Testis (tissue), 3 donors: ENCODE data around the gene TEX12. TPM values are rescaled to one million over a fixed set of nuclear protein-coding genes. Genes with fewer than 3 reads are reported as not detected.

Experiments used
- DNase-seq: peaks from one replicate; pipeline ENCODE4 v3.0.0-alpha.2; 2019
- H3K27ac ChIP-seq, 2 donors: fragments of 200-600 bp; sonication (generic); one replicate each; pipeline ENCODE4 v1.5.1; 2019
- H3K27me3 ChIP-seq: fragments of 200-600 bp; sonication (generic); one replicate; pipeline ENCODE4 v1.5.1; 2019
- H3K36me3 ChIP-seq: fragments of 200-600 bp; sonication (generic); one replicate; pipeline ENCODE4 v1.5.1; 2017; ENCODE audit warnings: low read depth; ENCODE audit errors: missing control alignments
- H3K4me1 ChIP-seq: fragments of 200-600 bp; sonication (generic); one replicate; pipeline ENCODE4 v1.5.1; 2019
- H3K4me3 ChIP-seq, 2 donors: fragments of 200-600 bp; sonication (generic); one replicate each; pipeline ENCODE4 v1.5.1; 2017 to 2019
- H3K9me3 ChIP-seq: fragments of 200-600 bp; sonication (generic); one replicate; pipeline ENCODE4 v1.5.1; 2017
- POLR2A ChIP-seq: fragments of 450-650 bp; IDR thresholded peaks from one replicate; pipeline ENCODE4 v1.6.1; 2017; ENCODE audit warnings: antibody characterized with exemption, mild to moderate bottlenecking, moderate library complexity
- WGBS, 2 donors: methylation state at CpG; one replicate each; pipeline ENCODE4 v1.1.5; 2018; 5-methylcytosine and 5-hydroxymethylcytosine counted together
- intact Hi-C: fragments of 100-400 bp; cut with DNase I; formaldehyde crosslinking; loops from one replicate; pipeline ENCODE4 v1.15.1; 2023; ENCODE audit warnings: low total_unique reads
- polyA plus RNA-seq: library from polyadenylated mRNA; stranded (reverse); fragments of 350-450 nt; fragmentation: Illumina TruSeq; extraction: RNeasy Lipid Tissue Mini Kit (QIAGEN cat#74804); gene quantifications from one replicate; pipeline ENCODE4 v1.2.3, GENCODE V29; 2014; ENCODE audit warnings: low read depth, low replicate concordance; ENCODE audit not compliant: insufficient read depth
- total RNA-seq, 2 donors: library from RNA; depleted of rRNA; stranded (reverse); fragments of >200 nt; gene quantifications; one replicate each; pipeline ENCODE4 v1.2.3, GENCODE V29; 2016
- TF ChIP-seq, protein P1 (sequence below), 3 experiments: fragments of 450-650 bp in 2 of 3; fragments of 200-600 bp in 1 of 3; sonication (generic) in 1 of 3; IDR thresholded peaks; one replicate each; pipeline ENCODE4 v1.5.1; 2016 to 2019; ENCODE audit warnings: antibody characterized with exemption in 3 of 3, mild to moderate bottlenecking in 2 of 3, moderate library complexity in 1 of 3

The TEX12 gene
- total and polyA plus RNA-seq, 3 donors from 2014 or later = 6.3 to 21.8 (median 11.6) TPM

DNA sequence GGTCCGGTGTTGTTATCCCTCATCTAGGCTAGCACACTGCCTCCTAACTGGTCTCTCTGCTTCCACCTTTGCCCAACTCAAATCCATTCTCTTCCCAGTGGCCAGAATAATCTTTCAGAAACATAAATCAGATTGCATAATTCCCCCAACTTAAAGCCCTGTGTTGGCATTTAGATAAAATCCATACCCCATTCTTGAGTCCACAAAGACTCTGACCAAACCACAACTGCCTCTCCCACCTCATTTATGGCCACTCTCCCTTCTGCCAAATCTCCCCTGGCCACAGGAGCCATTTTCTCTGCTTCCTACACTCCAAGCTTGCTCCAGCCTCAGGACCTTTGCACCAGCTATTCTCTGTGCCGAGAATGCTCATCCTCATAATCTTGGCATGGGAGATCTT is 40.1 kb upstream of the TEX12 start:
- no peaks in the 10 kb centered on the region for H3K4me1 ChIP-seq
- no peak for DNase-seq
- no peak for TF ChIP-seq POLR2A
- TF ChIP-seq, protein P1, sequence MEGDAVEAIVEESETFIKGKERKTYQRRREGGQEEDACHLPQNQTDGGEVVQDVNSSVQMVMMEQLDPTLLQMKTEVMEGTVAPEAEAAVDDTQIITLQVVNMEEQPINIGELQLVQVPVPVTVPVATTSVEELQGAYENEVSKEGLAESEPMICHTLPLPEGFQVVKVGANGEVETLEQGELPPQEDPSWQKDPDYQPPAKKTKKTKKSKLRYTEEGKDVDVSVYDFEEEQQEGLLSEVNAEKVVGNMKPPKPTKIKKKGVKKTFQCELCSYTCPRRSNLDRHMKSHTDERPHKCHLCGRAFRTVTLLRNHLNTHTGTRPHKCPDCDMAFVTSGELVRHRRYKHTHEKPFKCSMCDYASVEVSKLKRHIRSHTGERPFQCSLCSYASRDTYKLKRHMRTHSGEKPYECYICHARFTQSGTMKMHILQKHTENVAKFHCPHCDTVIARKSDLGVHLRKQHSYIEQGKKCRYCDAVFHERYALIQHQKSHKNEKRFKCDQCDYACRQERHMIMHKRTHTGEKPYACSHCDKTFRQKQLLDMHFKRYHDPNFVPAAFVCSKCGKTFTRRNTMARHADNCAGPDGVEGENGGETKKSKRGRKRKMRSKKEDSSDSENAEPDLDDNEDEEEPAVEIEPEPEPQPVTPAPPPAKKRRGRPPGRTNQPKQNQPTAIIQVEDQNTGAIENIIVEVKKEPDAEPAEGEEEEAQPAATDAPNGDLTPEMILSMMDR (IDR thresholded peaks at IDR 0.05) = no peak
- WGBS, 2 donors = 92 to 97% methylated on average over 2 of the region's 2 CpGs
- intact Hi-C loops = no loop called here
- H3K36me3 ChIP-seq = no peaks in the 10 kb centered on the region
- H3K27ac ChIP-seq = no peak overlapping the region
- no peaks in the 10 kb centered on the region for H3K9me3 ChIP-seq
- H3K4me3 ChIP-seq = no peak overlapping the region
- no peaks in the 10 kb centered on the region for H3K27me3 ChIP-seq

DNA sequence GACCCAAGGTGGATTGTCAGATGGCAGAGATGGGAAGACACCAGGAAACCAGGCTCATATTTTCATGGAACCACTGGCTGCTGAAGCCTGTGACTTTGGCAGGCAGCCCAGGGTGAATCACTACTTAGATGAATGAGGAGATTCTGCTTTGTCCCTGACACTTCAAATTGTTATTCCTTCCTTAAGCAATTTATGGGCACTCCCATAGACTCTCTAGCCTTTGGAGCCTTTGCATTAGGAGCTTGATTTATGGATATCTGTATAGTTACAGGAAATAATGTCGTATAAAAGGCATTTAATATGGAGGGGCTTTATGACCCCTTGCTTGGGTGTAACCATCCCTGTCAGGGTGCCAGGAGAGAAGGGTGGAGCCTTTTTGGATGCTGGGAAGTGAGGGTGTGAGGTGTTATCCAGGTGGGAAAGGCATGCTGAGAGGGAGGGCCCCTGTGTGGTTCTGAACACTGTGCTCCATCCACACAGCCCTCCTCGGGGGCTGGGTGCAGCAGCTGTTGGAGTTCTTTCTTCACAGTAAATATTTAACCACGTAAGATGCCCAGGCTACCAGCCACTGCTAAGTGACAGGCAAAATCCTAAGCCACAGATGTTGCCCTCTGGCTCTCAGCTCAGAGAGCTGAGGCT is 38.6 kb upstream of the TEX12 start:
- no peak overlapping the region for H3K27ac ChIP-seq
- H3K9me3 ChIP-seq = no peaks in the 10 kb centered on the region
- intact Hi-C loops = no loop called here
- DNase-seq = peak; percentile 77
- 74 to 83% methylated on average over 1 to 3 of the region's 3 CpGs for whole genome bisulfite sequencing, 2 donors
- H3K36me3 ChIP-seq = no peaks in the 10 kb centered on the region
- no peak overlapping the region for H3K4me3 ChIP-seq
- H3K27me3 ChIP-seq = no peaks in the 10 kb centered on the region
- H3K4me1 ChIP-seq = no peaks in the 10 kb centered on the region
- TF ChIP-seq, protein P1 (IDR thresholded peaks at IDR 0.05) = no peak
- no peak for TF ChIP-seq POLR2A

DNA sequence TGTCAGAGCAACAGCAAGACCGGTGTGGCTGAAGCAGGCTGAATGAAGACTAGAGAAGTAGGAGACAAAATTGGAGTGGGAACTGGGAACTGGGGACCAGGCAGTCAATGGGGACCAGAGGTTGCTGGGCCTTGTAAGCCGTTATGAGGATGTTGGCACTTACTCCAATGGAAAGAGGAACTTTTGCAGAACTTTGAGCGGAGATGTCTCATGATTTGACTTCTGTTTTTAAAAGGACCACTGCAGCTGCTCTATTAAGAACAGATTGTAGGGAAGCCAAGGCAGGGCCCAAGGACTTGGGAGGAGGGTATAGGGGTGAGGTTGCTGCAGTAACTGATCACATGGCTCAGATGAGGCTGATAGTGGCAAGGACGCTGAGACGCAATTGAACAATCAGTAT is 37.5 kb upstream of the TEX12 start:
- Histone ChIP-seq H3K27me3 (no peaks in the 10 kb centered on the region), H3K4me1 (no peaks in the 10 kb centered on the region), H3K36me3 (no peaks in the 10 kb centered on the region), H3K9me3 (no peaks in the 10 kb centered on the region), H3K27ac (no peak overlapping the region), H3K4me3 (no peak overlapping the region)
- 81 to 83% methylated on average over 5 of the region's 5 CpGs for WGBS, 2 donors
- intact Hi-C loops = no loop called here
- TF ChIP-seq, protein P1 (IDR thresholded peaks at IDR 0.05) = no peak
- no peak for TF ChIP-seq POLR2A
- DNase-seq = peak; percentile 18

DNA sequence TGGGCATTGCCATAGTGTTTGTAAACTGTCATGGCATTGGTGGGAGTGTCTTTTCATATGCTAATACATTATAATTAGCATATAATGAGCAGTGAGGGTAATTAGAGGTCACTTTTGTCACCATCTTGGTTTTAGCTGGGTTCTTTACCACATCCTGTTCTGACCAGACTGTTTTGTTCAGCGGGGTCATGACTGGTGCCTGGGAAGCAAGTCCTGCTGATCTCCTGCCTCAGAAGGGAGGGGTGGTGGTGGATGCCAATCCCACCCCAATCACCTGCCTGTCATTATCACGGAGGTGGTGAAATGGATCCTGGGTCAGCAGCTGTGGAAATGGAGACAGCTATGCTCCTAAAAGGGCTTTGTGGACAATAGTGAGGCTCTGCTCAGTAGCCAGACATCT is 34.4 kb upstream of the TEX12 start:
- Histone ChIP-seq H3K27me3 (no peaks in the 10 kb centered on the region), H3K36me3 (no peaks in the 10 kb centered on the region), H3K4me1 (no peaks in the 10 kb centered on the region), H3K9me3 (no peaks in the 10 kb centered on the region), H3K27ac (no peak overlapping the region), H3K4me3 (no peak overlapping the region)
- TF ChIP-seq, protein P1 (IDR thresholded peaks at IDR 0.05) = no peak
- TF ChIP-seq POLR2A = no peak
- intact Hi-C loops = no loop called here
- 70 to 76% methylated on average over 2 of the region's 2 CpGs for WGBS, 2 donors
- DNase-seq = no peak

DNA sequence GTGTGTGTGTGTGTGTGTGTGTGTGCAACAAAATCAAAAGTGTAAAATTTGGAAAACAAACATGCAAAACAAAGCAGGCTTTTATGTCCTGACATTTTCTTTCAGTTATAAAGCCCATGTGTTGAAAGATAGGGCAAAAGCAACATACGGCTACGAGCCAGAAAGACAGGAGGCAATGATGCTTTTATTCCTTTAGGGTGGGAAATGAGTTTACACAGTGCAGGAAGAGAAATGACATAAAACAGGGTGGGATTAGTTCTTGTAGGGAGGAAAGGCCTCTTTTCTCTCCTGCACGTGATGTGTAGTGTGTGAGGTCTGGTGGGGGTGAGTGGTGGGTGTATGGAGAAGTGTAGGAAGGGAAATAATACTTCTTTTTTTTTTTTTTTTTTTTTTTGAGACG is 32.7 kb upstream of the TEX12 start:
- Histone ChIP-seq H3K4me3 (no peak overlapping the region), H3K27ac (no peak overlapping the region), H3K9me3 (no peaks in the 10 kb centered on the region), H3K36me3 (no peaks in the 10 kb centered on the region), H3K27me3 (no peaks in the 10 kb centered on the region), H3K4me1 (no peaks in the 10 kb centered on the region)
- intact Hi-C loops = no loop called here
- 76 to 84% methylated on average over 4 of the region's 4 CpGs for WGBS, 2 donors
- no peak for DNase-seq
- no peak for TF ChIP-seq POLR2A
- TF ChIP-seq, protein P1 (IDR thresholded peaks at IDR 0.05) = no peak
